ENCODE data around the gene DBX1. TPM values are rescaled to one million over a fixed set of nuclear protein-coding genes. Genes with fewer than 3 reads are reported as not detected.

Gene DBX1
- total RNA-seq, 1 experiment from 2014 or later: 0.15 TPM

DNA sequence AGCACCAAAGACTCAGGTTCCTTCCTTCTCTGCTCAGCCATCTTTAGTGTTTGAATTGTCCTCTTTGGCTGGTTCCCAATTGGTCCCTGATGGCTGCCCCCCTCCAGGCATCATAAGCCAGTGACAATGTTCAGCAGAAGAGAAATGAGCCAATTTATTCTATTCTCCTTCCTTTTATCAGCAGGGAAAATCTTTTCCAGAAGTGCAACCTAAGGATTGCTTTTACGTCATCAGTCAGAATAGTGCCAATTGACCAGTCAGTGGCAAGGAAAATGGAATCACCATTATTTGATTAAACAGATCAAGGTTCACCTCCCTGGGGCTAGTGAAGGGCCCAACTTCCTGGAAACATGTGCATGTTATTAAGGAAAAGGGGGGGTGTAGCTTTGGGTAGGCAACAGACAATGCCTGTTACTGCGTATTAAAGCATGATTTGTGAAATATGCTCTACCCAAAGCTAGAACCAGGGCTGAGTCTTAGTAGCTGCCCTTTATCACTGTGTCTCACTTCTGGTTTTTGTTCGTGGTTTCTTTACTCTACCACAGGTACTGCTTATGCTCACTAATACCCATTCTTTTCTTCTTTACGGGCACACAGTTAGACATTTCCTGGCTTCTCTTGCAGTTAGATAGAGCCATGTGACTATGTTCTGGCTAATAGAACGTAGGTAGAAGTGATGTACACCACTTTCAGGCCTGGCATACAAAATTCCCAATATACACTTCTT lies 12.6 kb upstream of the DBX1 start:
- Histone ChIP-seq H3K79me2 (ENCODE audit: insufficient read depth, low read length) (no peaks in the 10 kb centered on the region), H3T11ph (ENCODE audit: low read length) (no peak overlapping the region), H3K4ac (ENCODE audit: low read depth, low read length) (no peak overlapping the region), H4K20me1 (ENCODE audit: control insufficient read depth, insufficient read depth, insufficient read length) (no peaks in the 10 kb centered on the region), H2BK5ac (ENCODE audit: insufficient read length, low read length) (no peak overlapping the region), H3K9me3 (ENCODE audit: control insufficient read depth, low read depth, low read length) (no peaks in the 10 kb centered on the region), H3K27me3 (ENCODE audit: insufficient read depth, low read length) (no peaks in the 10 kb centered on the region; the same call in 1 of the 2 replicates), H3K14ac (ENCODE audit: insufficient read depth, low read length) (no peak overlapping the region), H3K23ac (ENCODE audit: insufficient read length, low read depth, low read length) (no peak overlapping the region), H3K4me2 (ENCODE audit: insufficient read depth, insufficient read length, low read length) (no peak overlapping the region), H3K9ac (ENCODE audit: extremely low read depth, insufficient read length, low read length) (no peak overlapping the region), H3K18ac (ENCODE audit: insufficient read length, low read depth, low read length) (no peak overlapping the region), H3K23me2 (ENCODE audit: insufficient read length, low read depth, low read length, poor library complexity, severe bottlenecking) (no peaks in the 10 kb centered on the region), H2AK5ac (ENCODE audit: insufficient read length, low read length) (no peak overlapping the region), H3K4me1 (ENCODE audit: insufficient read depth, low read length) (no peaks in the 10 kb centered on the region), H2BK15ac (ENCODE audit: low read depth, low read length) (no peak overlapping the region), H2BK12ac (ENCODE audit: insufficient read length, low read depth, low read length) (no peak overlapping the region), H3K27ac (ENCODE audit: insufficient read length, low read depth, low read length) (no peak overlapping the region), H2BK120ac (ENCODE audit: low read depth, low read length, poor library complexity, severe bottlenecking) (no peak overlapping the region), H3K79me1 (ENCODE audit: insufficient read depth, low read depth, low read length, poor library complexity, severe bottlenecking) (no peaks in the 10 kb centered on the region), H4K8ac (replicated peaks; ENCODE audit: insufficient read length, low read depth, low read length) (no peak overlapping the region), H4K91ac (ENCODE audit: insufficient read length, low read depth, low read length) (no peak overlapping the region), H4K5ac (ENCODE audit: insufficient read length, low read depth, low read length) (no peak overlapping the region), H2BK20ac (ENCODE audit: low read depth, low read length, poor library complexity, severe bottlenecking) (no peak overlapping the region), H3K56ac (ENCODE audit: insufficient read length, low read depth, low read length) (no peak overlapping the region), H2AFZ (ENCODE audit: low read length) (no peak overlapping the region)
- no peak overlapping the region for H3K4me3 Mint-ChIP-seq
- H3K4me1 Mint-ChIP-seq: peaks cover 1 to 14% of the 10 kb centered on the region in 2 experiments; a peak in 3 of 4 replicates
- peaks cover 0 to 5% of the 10 kb centered on the region in 2 experiments; a peak in 3 of 5 replicates for H3K9me3 Mint-ChIP-seq
- no peak for DNase-seq
- no CpG with 5 or more reads among the region's 5 CpGs for WGBS (ENCODE audit: extremely low coverage, insufficient read length, low lambda C conversion rate)
- H3K36me3 Mint-ChIP-seq (ENCODE audit: insufficient read depth in 1 of 3, low read depth in 3 of 3): no peaks in the 10 kb centered on the region
- TF ChIP-seq, protein P1, sequence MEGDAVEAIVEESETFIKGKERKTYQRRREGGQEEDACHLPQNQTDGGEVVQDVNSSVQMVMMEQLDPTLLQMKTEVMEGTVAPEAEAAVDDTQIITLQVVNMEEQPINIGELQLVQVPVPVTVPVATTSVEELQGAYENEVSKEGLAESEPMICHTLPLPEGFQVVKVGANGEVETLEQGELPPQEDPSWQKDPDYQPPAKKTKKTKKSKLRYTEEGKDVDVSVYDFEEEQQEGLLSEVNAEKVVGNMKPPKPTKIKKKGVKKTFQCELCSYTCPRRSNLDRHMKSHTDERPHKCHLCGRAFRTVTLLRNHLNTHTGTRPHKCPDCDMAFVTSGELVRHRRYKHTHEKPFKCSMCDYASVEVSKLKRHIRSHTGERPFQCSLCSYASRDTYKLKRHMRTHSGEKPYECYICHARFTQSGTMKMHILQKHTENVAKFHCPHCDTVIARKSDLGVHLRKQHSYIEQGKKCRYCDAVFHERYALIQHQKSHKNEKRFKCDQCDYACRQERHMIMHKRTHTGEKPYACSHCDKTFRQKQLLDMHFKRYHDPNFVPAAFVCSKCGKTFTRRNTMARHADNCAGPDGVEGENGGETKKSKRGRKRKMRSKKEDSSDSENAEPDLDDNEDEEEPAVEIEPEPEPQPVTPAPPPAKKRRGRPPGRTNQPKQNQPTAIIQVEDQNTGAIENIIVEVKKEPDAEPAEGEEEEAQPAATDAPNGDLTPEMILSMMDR (conservative IDR thresholded peaks at IDR 0.05): no peak
- no peak overlapping the region for H3K27ac Mint-ChIP-seq
- H3K27me3 Mint-ChIP-seq (ENCODE audit: low read depth): peaks cover 84% of the 10 kb centered on the region
